GF-D8 (cell line): ENCODE results near the gene HOXA11.

Source experiments
- DNase-seq: peaks from one replicate; lab custom pipeline; 2025; lab: John Stamatoyannopoulos, UW

The HOXA11 gene

DNA sequence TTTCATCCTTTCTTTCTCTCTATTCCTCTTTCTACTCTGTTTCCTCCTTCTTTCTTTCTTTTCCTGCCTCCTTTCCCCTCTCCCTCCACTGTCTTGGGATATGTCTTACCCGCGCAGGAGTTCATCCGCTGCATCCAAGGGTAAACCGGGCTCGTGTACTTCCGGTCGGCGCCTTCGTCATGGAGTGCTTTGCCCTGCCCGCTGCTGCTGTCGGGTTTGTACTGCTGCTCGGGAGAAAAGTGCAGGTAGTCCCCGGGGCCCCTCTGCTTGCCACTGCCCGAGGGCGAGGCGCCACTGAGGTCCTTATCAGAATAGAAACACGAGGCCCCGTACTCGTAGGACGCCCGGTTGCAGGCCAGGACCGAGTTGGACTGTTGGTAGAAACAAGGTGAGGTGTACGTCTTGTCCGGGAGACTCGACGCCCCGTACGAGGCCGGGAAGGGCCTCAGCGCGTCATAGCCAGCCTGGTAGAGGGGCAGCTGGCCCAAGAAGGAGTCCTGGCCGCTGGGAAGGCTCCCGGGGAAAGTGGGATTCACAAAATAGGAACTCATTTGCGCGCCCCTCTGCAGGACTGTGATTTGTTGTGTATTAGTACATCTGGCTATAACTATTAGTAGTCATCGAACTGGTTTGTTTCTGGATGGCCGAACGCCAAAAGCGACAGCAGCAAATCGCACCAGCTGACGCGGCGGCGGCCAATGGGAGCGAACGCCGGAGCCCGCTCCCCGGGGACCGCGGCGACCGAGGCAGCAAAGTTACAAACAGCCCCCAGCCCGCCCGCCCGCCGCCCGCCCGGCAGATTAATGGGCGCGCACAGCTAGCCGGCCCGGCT lies 37.6 kb downstream of the HOXA11 start, which contains the start of gene HOXA6:
TSS of gene HOXA6 (minus strand) at position 576 of the 832 bp plus-strand sequence. CDS start at position 551, 25 bp downstream.
- DNase-seq = no peak

DNA sequence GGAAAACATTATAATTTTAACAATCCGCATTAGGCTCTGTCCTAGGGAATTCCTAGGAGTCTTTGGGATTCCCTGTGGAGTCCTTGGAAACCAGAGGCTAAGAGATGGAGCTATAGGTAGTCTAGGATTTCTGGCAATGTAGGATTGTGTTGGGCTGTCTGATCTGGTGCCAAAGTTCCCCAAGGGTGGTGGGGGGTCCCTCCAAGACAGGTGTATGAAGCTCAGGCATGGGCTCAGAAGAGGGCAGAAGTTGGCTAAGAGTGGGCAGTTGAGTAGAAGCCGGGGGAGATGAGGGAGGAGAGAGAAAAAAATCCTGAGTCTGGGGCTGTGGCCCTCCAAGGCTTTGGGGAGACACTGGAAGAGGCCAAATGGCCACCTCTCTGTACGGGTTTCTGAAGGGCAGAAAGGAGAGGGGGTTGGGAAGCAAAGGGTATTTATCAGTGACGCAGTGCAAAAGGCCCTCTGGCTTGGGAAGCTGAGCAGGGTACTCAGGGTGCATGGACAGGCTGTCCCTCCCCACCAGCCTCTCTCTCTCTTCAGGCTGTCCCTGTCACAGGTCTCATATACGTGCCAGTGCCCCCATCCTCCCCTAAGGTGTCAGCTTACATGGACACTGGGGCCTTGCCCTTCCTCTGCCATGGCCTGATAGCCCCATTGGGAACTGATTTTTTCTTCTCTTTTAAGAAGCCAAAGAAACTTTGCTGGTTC lies 38.4 kb downstream of the HOXA11 start:
- DNase-seq = no peak

DNA sequence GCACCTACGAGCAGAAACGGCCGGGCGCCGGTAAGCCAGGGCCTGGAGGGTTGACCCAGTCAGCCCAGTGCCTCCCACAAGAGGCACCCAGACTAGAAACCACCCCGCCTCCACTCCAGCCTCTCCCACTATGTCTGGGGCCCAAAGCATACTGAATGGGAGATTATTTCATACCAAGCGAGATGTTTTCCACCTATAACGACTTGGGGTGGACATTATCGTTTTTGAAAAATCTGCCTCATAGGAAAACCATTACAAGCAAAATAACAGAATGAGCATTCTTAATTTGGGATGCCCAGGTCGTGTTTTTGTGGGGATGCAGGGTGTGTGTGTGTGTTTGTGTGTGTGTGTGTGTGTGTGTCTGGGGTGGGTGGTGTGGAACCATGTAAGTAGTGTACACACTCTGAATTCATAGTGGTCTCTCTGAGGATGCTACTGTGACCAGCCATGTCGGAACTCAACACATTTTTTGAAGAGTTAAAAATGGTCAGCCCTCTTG lies 39.1 kb downstream of the HOXA11 start:
- DNase-seq = no peak

DNA sequence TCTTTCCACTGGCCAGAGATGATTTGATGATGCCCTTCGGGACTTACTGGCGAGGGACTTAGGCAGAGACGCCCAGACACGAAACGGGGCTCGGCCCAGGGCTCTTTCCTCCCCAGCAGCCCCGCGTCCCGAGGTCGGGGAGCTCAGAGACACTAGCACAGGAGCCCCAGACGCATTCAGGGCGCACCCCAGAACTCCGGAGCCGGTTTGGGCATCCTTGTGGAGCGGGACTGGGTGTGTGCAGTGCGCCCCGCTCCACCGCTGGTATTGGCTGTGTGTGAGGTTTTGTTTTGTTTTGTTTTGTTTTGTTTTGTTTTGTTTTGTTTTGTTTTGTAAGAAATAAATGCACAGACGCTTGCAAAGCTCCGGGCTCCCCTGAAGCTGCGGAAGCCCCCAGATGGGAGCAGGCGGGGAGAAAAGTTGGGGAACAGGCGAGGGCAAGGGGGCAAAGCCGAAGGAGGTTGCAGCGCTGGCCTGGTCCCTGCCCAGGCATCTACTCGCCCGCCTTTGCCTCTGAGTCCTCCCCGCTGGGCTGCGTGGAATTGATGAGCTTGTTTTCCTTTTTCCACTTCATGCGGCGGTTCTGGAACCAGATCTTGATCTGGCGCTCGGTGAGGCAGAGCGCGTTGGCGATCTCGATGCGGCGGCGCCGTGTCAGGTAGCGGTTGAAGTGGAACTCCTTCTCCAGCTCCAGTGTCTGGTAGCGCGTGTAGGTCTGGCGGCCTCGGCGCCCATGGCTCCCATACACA lies 39.7 kb downstream of the HOXA11 start:
- no peak for DNase-seq

DNA sequence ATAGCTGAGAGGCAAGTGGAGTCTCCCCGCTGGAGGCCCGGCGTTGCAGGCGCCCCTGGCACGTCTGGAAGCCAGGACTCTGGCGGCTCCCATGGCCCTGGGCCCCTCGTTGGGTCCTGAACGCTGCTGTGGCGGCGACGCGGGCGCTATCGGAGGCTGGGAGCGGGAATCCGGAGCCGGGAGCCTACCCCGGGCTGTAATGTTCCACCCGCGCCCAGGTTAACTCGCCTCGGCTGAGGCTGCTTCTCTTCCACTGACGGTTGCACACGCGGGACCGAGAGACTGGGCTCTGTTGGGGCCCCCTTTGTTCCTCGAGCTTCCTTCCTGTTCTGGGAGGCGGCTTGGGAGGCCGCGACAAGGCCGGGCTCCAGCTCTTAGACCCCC lies 40.3 kb downstream of the HOXA11 start:
- DNase-seq = no peak

DNA sequence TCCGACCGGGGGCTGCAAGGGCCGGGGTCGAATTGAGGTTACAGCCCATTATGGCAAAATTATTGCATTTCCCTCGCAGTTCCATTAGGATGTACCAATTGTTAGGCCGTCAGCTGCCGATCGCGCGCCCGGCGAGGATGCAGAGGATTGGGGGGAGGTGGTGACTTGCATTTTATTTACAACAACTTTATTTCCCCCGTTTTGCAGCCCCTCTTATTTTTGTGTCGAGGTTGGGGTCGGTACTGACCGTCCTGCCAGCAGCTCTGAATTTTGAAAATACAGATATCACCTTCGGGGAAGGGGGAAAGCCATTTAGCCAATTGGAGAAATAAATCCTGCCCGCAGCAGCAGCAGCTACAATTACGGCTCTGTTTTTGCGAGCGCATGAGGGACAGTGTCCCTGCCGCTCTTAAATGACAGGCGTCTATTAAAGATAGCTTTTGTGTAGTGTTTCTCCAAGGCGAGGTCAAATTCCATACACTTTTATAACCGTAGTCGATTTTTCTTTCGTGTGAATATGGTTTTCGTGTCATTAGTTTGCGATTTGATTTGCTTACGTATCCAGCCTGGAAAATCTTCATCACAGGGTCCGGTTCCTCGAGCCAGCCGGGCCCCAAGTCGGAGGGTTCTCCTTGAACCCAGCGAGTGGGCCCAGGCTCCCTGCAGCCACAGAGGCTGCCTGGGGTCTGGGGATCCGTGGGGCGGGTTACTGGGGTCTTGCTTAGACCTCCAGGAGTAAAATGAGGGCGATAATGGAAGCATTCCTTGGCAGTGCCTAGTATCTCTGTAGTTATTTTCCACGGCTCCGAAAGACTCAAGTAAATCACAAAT lies 40.9 kb downstream of the HOXA11 start:
- no peak for DNase-seq

DNA sequence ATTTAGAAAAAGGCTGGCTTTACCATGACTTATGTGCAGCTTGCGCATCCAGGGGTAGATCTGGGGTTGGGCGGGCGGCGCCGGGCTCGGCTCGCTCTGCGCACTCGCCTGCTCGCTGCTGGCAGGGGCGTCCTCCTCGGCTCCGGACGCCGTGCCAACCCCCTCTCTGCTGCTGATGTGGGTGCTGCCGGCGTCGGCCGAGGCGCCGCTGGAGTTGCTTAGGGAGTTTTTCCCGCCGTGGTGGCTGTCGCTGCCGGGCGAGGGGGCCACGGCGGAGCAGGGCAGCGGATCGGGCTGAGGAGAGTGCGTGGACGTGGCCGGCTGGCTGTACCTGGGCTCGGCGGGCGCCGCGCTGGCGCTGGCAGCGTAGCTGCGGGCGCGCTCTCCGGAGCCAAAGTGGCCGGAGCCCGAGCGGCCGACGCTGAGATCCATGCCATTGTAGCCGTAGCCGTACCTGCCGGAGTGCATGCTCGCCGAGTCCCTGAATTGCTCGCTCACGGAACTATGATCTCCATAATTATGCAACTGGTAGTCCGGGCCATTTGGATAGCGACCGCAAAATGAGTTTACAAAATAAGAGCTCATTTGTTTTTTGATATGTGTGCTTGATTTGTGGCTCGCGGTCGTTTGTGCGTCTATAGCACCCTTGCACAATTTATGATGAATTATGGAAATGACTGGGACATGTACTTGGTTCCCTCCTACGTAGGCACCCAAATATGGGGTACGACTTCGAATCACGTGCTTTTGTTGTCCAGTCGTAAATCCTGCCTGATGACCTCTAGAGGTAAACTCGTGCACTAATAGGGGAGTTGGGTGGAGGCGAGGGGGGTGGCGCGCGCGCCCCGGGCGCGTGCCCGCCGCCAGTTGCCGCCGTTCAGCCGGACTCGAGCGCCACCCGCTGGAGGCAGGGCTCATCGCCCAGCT lies 41.7 kb downstream of the HOXA11 start, which contains the start of gene HOXA5:
TSS of gene HOXA5 (minus strand) at position 659 of the 927 bp plus-strand sequence. CDS start at position 585, 74 bp downstream.
- DNase-seq = no peak

DNA sequence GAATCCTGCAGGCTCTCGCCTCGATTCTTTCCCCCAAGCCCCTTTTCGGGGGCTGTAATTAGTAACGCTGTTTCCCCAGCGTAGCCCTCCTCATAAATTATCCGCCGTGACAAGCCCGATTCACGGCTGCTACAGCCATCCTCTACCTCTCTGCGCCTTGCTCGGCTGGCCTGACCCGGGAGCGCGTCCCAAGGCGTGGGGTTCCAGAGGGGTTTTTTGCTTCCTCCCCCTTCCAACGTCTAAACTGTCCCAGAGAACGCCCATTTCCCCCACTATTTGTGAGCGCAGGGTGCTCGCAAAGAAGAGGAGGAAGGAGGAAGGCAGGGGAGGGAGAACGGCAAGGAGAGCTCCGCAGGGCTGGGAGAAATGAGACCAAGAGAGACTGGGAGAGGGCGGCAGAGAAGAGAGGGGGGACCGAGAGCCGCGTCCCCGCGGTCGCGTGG lies 42.4 kb downstream of the HOXA11 start:
- no peak for DNase-seq

DNA sequence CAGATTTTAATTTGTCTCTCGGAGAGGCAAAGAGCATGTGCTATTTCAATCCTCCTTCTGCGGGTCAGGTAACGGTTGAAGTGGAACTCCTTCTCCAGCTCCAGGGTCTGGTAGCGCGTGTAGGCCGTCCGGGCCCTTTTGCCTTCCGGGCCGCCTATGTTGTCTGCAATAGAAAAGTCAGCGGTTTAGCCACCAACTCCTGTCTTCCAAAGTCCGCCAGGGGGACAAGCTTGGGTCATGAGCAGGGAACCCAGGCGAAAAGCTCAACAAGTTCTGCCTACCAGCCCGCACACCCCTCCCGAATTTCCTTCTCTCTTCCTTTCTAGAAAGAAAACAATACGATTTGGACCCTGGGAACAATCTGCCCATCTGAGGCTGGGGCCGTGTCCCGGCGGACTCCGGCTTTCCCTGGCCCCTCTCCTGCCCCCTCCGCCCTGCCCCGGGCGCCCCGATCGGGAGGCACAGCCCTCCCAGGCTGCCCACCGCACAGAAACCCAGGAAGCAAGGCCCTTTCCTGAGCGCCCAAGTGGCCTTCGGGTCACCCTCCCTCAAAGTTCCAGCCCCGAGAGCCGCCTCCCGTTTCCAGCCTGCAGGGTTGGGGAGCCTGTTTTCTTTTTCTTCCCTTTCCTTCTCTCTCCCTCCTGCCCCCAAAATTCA lies 43.0 kb downstream of the HOXA11 start:
- no peak for DNase-seq

DNA sequence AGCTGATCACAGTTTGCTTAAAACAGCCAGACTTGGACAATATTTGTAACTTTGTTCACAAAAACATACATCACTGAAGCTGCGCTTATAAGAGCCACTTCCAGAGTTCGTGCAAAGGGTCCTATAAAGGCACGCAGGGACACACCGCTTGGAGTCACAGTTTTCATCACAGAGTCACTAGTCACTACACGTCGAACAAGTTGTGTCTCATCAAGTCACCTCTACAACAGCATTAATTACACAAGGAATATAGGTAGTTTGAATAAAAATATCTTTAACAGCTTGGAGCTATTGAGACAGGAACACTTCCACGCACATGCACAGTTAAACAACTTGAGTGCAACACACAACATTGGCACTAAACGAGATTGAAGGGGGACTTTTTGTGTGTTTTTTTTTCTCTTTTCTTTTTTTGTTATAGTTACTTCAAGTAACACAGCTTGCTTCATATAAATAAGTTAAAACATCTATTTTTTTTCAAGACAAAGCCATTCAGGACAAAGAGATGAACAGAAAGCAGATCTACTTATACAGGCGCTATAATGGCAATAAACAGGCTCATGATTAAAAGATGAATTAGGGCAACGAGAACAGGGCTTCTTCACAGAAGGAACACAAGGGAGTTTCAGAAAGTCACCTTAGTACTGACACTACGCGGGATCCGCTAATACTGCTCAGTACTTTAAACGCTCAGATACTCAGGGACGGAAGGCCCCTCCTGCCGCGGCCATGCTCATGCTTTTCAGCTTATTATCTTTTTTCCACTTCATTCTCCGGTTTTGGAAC lies 43.7 kb downstream of the HOXA11 start:
- no peak for DNase-seq

DNA sequence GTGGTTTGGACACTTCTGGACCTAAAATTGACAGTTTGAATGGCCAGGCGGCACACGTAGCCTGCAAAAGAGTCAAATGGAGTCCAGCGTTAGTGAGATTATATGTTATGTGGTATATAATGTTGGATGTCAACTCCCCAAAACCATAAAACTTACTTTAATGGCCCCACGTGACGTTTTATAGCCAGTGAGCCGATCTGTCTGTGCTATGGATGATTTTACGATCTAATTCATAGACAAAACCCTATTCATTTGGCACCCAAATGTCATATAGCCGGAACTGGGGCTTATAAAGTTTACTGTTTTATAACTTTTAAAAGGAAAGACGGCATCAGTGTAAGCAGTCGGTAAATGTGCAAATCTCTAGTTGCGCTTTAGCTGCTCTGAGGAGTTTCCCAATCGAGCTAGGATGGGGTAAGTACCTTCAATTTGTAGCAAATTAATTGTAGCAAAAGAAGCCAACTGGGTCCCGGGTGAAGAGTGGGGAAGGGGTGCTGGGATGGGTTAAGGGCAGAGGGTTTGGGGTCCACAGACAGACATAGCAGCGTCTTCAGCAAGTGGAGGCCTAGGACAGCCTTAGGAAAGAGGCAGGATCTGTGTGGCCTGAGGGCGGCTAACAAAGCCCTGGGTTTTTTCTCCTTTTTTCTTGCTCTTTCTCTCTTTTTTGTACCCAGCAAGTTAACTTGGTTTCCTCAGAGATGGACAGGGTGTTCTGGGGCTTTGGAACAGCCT lies 44.7 kb downstream of the HOXA11 start:
- no peak for DNase-seq

DNA sequence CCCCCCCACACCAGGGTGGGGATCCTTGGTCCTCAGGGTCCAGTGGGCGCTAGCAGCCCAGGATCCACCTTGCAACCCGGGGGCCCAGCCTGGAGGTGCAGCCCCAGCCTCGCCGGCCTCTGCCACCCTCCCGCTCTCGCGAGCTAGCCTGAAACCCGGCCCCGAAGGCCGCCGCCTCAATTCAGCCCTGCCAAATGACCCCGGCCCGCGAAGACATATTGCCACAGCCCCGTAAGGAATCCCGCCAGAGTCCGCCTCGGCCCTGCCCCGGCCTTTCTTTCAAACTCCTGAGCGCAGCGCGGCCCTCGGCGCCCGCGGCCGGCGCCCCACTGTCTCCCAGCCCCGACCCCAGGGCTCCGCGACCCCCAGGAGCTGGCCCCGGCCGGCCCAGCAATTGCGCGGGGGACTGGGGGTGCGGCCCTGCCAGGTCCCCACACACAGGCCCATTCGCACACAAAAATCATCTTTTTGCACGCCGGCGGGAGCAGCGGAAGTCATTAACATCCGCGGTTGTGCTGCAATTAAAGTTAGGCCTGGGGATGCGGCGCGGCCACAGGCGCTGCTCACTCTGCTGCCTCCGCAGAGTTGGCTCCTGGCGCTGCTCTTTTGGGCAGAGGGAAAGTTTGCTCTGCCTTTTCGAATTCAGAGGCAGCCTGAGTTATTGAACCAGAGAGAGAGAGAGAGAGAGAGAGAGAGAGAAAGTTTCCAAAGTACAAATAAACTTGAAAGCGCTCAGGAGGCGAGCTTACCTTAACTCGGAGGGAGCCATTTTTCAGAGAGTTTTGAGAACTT lies 45.5 kb downstream of the HOXA11 start:
- no peak for DNase-seq

DNA sequence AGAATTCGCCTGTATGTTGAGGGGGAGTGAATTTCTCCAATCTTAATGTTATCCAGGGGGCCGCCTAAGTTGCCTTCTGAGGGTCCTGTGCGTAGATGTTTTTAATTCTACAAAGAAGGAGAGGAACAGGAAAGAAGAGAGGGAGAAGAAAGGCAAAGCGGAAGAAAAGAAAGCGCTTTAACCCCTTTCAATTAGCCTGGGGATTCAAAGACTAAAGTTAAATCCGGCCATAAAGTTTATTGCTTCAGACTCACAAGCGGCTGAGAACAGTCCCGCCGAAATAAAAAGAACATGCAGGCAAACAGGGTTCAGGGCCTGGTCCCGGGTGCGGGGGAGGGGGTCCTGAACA lies 46.1 kb downstream of the HOXA11 start:
- DNase-seq = no peak

DNA sequence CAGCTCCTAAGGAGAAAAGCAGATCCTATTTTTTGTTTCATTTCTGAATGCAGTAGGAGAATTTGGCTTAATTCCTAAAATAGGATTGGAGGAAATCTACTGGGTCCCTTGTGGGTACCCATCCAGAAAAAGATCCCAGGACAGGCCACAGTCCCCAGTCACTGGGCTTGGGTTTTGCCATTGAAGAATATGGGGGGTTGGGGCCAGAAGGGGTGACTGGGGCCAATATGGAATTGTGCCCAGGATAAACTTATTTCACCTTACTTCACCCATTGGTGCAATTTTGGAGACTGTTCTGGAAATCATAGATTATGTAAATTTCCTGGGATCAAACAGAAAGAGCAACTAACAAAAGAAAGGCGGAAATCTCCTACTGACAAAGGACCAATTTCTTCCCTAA lies 46.6 kb downstream of the HOXA11 start:
- no peak for DNase-seq

DNA sequence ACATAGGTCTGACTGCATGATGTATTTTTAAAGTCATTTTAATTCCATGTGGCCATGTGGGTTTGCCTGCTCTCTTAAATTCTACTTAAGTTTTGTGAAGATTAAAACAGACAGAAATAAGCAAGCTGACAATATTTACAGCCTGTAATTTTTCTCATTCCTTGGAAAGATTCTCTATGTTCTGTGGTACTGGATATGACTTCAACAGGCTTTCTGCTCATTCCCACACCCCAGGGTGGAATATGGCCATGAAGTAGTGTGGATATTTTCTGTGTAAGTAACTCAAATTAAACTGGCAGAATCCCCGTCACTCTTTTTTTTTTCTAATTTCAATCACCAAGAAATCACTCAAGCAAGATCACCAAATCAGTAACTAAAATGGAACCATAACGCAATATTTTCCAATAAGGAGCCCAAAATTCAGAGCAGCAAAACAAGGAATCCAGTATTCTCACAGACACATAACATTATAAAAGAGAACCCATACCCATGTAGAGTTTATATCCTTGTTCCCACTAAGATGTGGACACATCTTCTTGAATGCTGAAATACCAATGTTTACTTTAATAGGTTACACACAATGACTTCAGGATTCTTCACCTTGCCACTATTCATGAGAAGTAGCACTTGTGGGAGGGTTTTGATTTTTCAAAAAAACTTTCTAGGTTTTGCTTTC lies 47.3 kb downstream of the HOXA11 start:
- no peak for DNase-seq

DNA sequence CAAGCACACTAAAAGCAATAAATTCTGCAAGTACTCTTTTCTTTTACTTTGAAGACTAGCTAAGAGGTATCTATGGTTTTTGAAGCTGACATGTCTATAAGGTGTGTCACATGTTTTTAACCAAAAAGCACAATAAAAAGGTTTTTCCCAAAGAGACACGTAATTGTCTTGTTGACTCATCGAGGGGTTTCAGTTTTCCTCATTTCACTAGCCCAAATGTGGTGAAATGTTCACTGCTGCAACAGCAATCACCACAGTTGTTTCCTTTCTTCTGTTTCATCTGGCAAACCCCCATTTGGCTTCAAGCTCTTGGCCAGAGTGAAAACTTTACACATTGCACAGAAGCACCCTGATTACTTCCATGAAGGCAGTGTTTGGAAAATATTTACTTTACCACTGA lies 50.6 kb downstream of the HOXA11 start:
- DNase-seq = no peak
